ENCODE measurements around the gene FAM72A.
"Not testable (repeated sequence)": the region's sequence is repeated elsewhere in the genome, so short reads cannot be mapped to it uniquely, and the experiment has no call there.

The FAM72A gene

GRCh38 chr1:206182368-206183317 lies 20.0 kb downstream of the FAM72A start:
- DNase-seq (ENCODE audit: low read depth, low spot score); CTCF ChIA-PET; H3K4me3 ChIP-seq (ENCODE audit: low read depth, low read length); POLR2A ChIA-PET: not testable (repeated sequence)

- H3K4me3 ChIP-seq (ENCODE audit: low read depth, low read length); DNase-seq (ENCODE audit: low read depth, low spot score); CTCF ChIA-PET; POLR2A ChIA-PET: not testable (repeated sequence)
These were observed 23.0 kb downstream of the FAM72A start for GRCh38 chr1:206179666-206180065.

DNA sequence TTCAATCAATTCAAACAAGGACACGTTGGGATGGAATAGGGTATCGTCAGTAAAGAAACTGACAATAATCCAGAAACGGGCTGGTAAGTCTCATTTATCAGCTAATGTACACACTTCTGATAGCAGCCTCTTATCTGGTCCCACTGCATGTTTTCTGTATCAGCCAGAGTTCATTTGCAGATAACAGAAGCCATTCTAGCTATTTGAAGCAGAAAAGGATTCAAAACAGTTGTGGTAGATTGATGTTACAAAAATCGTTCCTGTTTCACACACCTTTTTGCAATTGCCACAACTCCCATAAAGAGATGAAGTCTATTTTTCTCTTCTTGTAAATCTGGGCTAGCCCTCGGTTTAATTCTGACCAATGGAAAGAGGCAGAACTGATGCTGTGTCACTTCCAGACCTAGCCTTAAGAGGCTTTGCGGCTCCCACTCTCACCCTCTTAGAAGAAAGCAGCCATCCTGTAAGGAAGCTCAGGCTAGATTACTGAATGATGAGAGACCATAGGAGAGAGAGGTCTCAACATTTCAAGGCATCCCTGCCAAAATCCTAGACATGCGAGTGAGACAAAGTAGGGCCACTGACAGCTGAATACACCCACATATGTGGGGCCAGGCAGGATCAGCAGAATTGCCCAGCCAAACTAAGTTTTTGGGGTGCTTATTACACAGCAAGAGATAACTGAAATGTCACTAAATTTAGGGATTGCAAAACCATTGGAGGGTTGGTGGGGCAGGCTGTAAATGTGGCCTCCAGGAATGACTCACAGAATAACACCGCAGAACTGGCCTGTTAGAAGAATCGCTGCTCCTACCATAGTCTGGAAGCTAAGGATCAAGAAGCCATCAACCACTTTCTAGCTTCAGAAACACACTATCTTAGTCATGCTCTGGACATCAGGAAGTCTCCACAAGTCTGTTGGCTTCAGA lies 24.3 kb downstream of the FAM72A start:
- POLR2A ChIA-PET; H3K4me3 ChIP-seq (ENCODE audit: low read depth, low read length); DNase-seq (ENCODE audit: low read depth, low spot score); CTCF ChIA-PET: not testable (repeated sequence)

DNA sequence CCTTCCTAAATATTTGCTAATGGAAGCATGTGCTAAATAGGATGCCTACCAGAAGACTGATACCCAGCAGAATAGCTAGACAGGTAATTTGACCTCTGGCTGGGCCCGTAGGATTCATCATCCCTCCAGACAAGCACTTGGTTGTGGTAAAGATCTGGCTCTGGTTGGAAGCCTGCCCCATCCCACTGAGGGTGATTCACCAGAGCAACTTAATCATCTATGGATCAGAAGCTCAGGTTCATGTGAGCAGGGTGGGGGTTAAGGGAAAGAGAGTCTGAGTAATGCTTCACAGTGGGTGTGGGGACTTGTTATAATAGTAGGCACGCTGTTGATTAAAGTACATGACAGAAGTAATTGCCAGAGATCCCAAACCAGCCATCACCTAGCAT lies 26.5 kb downstream of the FAM72A start:
- POLR2A ChIA-PET; DNase-seq (ENCODE audit: low read depth, low spot score); CTCF ChIA-PET; H3K4me3 ChIP-seq (ENCODE audit: low read depth, low read length): not testable (repeated sequence)

DNA sequence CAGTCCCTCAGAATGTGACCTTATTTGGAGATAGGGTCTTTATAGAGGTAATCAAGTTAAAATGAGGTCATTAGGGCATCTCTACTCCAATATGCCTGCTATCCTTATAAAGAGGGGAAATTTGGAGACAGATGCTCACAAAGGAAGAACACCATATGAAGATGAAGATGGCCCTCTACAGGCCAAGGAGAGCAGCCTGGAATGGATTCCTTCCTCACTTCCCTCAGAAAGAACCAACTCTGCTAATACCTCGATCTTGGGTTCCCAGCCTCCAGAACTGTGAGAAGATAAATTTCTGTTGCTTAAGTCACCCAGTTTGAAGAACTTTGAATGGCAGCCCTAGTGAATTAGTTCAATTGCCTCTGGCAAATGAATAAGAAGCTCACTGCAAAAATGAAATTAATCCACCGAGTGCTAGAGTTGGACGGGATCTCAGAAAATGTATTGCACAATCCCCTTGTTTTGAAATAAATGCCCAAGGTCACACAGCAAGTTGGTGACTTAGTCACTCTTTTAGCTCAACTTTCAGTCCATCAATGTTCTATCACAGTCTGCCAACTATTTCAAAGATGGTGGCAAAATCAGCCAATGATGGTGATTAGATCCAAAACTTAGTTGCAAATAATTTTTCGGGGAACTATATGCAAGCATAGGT lies 27.1 kb downstream of the FAM72A start:
- CTCF ChIA-PET; DNase-seq (ENCODE audit: low read depth, low spot score); H3K4me3 ChIP-seq (ENCODE audit: low read depth, low read length); POLR2A ChIA-PET: not testable (repeated sequence)

GRCh38 chr1:206174182-206174868 lies 28.3 kb downstream of the FAM72A start:
- H3K4me3 ChIP-seq (ENCODE audit: low read depth, low read length); CTCF ChIA-PET; POLR2A ChIA-PET; DNase-seq (ENCODE audit: low read depth, low spot score): not testable (repeated sequence)

DNA sequence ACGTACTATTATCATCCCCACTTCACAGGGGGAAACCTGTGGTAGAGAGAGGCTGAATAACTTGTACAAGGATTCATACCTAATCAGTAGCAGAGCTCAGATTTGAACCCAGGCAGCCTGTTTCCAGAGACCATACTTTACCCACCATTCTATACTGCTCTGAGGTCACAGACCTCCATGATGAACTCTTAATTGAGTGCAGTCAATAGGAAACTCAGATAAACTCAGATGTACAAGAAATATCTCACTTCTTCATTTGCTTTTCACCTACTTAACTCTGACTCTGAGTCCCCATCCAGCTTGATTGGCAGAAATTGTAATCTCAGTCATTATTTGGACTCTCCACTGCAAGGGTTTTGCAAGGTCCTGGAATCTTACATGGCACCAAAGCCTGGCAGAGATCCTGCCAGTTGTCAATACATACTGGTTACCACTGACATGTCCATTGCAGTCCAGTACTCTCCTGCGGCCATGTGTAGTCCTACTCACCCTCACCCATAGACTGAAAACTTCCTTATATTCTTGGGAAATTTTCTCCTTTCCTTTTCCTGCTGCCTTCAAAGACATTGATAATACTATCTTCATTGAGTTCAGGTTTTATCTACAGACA lies 29.4 kb downstream of the FAM72A start:
- POLR2A ChIA-PET; DNase-seq (ENCODE audit: low read depth, low spot score); CTCF ChIA-PET; H3K4me3 ChIP-seq (ENCODE audit: low read depth, low read length): not testable (repeated sequence)

GRCh38 chr1:206169794-206170193 lies 32.8 kb downstream of the FAM72A start:
- H3K4me3 ChIP-seq (ENCODE audit: low read depth, low read length); DNase-seq (ENCODE audit: low read depth, low spot score); CTCF ChIA-PET; POLR2A ChIA-PET: not testable (repeated sequence)

GRCh38 chr1:206167350-206168029 lies 35.1 kb downstream of the FAM72A start:
- DNase-seq (ENCODE audit: low read depth, low spot score); POLR2A ChIA-PET; CTCF ChIA-PET; H3K4me3 ChIP-seq (ENCODE audit: low read depth, low read length): not testable (repeated sequence)

DNA sequence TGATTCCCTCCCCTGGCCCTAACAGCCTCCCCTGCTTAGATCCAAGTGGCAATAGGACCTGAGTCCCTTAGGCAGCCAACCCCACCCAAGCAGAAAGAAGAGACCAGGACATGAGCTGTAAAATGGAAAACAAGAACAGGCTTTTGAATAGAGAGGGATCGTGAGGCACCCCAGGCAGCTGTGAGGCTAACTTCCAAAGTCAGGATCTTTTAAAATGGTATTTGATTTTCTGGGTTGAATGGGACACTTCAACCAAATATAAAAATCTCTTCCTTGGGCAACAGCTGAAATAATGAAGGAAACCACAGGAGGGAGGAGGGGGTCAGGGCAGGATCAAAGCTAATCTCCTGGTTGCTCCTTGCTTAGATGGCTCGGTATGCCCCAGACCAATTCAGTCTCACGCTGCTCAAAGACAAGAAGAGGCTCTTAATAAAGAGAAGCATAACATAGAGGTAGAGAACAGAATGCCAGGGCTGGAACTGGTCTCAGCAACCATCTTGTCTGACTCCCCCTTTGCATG lies 56.8 kb downstream of the FAM72A start:
- POLR2A ChIA-PET: no interaction called here
- no peak for DNase-seq (ENCODE audit: low read depth, low spot score)
- H3K4me3 ChIP-seq (ENCODE audit: low read depth, low read length): no peak overlapping the region
- no peak for TF ChIP-seq CTCF (IDR thresholded peaks at IDR 0.05; ENCODE audit: insufficient read depth, low read length, missing control alignments)
- CTCF ChIA-PET: no interaction called here

Measured in AG04449 (cell line).